GM18520 (cell line): ENCODE measurements around the gene SDK1.

Experiments
- ATAC-seq: cut with Tn5 transposase; IDR thresholded peaks from one replicate; pipeline ENCODE4 v1.9.1; 2021; ENCODE audit not compliant: unreplicated experiment

The SDK1 gene

GRCh38 chr7:3283130-3283704 lies 17.8 kb upstream of the SDK1 start:
- no peak for ATAC-seq

- ATAC-seq: no peak
These were observed 15.4 kb upstream of the SDK1 start for GRCh38 chr7:3285652-3286051.

DNA sequence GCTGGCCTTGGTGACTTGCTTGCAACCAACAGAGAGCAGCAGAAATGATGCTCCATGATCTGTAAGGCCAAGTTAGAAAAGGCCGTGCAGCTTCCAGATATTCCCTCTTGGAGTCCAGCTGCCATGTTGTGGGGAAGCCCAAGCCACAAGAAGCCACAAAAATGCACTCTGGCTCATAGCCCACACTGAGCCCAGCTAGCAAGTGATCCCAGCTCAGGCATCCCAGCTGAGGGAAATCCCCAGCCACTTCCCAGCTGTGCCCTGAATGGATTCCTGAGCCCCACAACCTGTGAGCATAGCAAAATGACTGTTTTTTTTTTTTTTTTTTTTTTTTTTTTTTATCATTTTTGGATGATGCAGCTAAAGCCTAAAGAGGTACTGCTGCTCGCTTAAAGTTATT lies 11.1 kb upstream of the SDK1 start:
- no peak for ATAC-seq

- no peak for ATAC-seq
These were observed 8.4 kb upstream of the SDK1 start for GRCh38 chr7:3292694-3293093.

GRCh38 chr7:3294432-3295100 lies 6.5 kb upstream of the SDK1 start:
- ATAC-seq: no peak

DNA sequence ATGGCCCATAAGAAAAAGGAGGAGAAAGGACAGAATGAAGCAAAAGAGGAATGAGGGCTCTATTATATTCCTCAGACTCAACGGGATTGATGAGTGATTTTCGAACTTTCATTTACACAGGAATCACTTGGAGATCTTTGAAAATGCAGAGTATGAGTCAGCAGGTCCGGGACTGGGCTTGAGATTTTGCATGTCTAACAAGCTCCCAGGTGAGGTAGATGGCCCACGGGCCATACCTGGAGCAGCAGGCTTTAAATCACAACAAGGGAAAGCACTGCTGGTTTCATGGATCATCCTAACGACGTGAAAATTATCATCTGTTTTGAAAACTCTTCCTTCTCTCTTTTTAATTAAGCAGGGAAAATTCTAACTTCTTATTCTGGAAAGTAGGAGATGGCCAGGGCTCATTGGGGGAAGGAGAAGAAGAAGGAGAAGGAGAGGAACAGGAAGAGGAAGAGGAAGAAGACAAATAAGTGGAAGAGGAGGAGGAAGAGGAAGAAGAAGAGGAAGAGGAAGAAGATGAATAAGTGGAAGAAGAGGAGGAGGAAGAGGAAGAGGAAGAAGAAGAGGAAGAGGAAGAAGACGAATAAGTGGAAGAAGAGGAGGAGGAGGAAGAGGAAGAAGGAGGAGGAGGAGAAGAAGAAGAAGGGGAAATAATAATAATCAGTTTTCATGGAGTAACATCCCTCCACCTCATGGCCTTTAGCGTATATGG lies 3.8 kb upstream of the SDK1 start:
- ATAC-seq: no peak

DNA sequence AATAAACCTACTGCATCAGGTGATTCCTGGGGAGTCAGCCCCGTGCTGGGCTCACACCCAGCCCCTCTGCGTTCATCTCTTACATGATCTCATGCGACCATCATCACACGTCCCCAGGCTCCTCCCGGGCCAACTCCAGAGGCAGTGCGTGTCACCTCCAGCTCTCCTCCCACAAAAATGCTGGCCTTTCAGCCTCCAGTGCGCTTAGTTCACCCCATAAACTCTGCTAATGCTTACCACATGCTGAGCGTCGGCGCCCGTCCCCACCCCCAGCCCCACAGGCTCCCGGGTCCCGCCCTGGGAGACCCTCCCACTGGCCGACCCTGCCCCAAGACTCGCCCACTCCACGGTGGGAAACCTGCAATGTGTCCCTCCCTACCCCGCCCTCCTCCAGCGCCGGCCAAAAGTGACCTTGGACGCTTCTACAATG lies 816 bp upstream of the SDK1 start:
- no peak for ATAC-seq

GRCh38 chr7:3301449-3301731 lies 338 bp downstream of the SDK1 start:
- ATAC-seq: no peak

- ATAC-seq: no peak
These were observed 973 bp downstream of the SDK1 start for GRCh38 chr7:3301831-3302618.

GRCh38 chr7:3302681-3303320 lies 1.7 kb downstream of the SDK1 start:
- no peak for ATAC-seq

DNA sequence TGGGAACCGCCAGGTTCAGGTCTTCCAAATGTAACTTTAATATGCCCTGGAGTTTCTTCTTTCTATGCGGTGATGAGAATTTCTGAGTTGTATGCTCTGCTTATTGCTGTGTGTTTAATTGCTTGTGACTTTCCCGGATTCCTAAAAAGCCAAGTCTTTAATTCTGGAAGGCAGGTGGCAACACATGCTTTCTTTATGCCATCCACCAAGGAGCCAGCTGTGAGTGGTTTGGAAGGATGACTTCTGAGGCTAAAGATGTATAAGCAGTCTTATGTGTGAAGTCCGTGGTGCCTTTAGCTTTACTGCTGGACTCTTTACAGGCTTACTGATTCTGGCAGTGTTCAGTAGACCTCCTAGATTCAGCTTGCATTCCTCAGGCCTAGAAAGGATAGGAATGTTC lies 3.1 kb downstream of the SDK1 start:
- ATAC-seq: no peak

- no peak for ATAC-seq
These were observed 6.4 kb downstream of the SDK1 start for GRCh38 chr7:3307435-3307834.

GRCh38 chr7:3309140-3309539 lies 8.1 kb downstream of the SDK1 start:
- no peak for ATAC-seq

GRCh38 chr7:3309956-3310355 lies 8.9 kb downstream of the SDK1 start:
- ATAC-seq: no peak

GRCh38 chr7:3310884-3311283 lies 9.8 kb downstream of the SDK1 start:
- ATAC-seq: no peak

DNA sequence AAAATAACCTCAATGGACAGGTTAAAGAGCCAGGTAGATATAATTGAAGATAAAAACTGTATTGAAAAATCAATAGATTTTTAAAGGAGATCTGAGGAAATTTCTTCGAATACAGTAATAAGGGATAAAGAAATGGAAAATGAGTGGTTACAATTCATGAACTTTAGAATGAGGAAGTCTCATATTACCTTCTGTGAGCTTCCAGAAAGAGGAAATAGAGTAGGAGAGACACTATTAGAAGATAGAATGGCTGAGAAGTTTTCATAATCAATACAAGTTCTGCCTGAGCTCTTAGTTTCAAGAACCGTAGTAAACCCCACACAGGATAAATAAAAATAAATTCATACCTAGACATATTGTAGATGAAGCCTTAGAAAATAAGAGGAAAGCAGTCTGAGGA lies 11.5 kb downstream of the SDK1 start:
- no peak for ATAC-seq

- ATAC-seq: no peak
These were observed 17.8 kb downstream of the SDK1 start for GRCh38 chr7:3318874-3319273.

- ATAC-seq: no peak
These were observed 20.2 kb downstream of the SDK1 start for GRCh38 chr7:3321206-3321605.

GRCh38 chr7:3321745-3322144 lies 20.7 kb downstream of the SDK1 start:
- ATAC-seq: no peak

GRCh38 chr7:3326246-3326645 lies 25.2 kb downstream of the SDK1 start:
- ATAC-seq: no peak

DNA sequence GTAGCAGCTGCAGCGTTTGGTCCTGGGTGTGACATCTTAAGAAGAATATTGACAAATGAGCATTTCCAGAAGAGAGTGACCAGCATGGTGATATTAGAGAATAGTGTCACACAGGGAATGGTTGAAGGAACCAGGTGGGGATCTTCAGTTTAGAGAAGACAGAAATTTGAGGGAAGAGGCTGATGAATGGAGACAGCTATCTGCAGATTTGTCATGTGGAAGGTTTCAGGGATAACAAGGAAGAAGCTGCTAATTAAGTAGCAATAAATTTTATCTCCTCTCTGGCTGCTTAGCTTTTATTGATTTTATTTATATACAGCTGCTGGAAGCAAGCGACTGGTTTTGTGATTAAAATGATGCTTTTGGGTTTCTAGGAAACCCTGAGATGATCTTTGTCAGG lies 26.0 kb downstream of the SDK1 start:
- no peak for ATAC-seq
